GM12878 (cell line): ENCODE results near the gene NAALADL2. TPM values are rescaled to one million over a fixed set of nuclear protein-coding genes. Genes with fewer than 3 reads are reported as not detected.
A peak's percentile ranks its signal among the peaks of the same experiment; 100 is the strongest.

ENCODE experiments used
- BACH1 ChIP-seq: fragments of 450-650 bp; IDR thresholded peaks from 2 replicates; pipeline ENCODE4 v1.6.1; 2017; ENCODE audit warnings: mild to moderate bottlenecking, borderline replicate concordance
- CUX1 ChIP-seq: IDR thresholded peaks from 2 replicates; pipeline ENCODE4 v1.6.1; 2012; ENCODE audit warnings: improper control_type of control experiment, low read depth, low read length; ENCODE audit not compliant: insufficient replicate concordance
- GATAD2B ChIP-seq: fragments of 450-650 bp; conservative IDR thresholded peaks from 2 replicates; pipeline ENCODE4 v1.6.1; 2017; ENCODE audit warnings: low read depth, mild to moderate bottlenecking, moderate library complexity
- IKZF2 ChIP-seq, 2 experiments: fragments of 450-650 bp; IDR thresholded peaks; 2 replicates each; pipeline ENCODE4 v1.6.1; 2017; ENCODE audit warnings: mild to moderate bottlenecking in 2 of 2, moderate library complexity in 2 of 2
- MXI1 ChIP-seq: fragments of 150-350 bp; IDR thresholded peaks from 2 replicates; pipeline ENCODE4 v1.6.1; 2011; ENCODE audit warnings: low read depth, mild to moderate bottlenecking, inconsistent platforms, low read length, improper control_type of control experiment
- NFYA ChIP-seq: IDR thresholded peaks from 2 replicates; pipeline ENCODE4 v1.6.1; 2011; ENCODE audit warnings: low read depth, mild to moderate bottlenecking, low read length, improper control_type of control experiment, borderline replicate concordance
- SMAD5 ChIP-seq: IDR thresholded peaks from 2 replicates; pipeline ENCODE4 v1.6.1; 2016; ENCODE audit warnings: antibody characterized with exemption, low read depth
- SUZ12 ChIP-seq: fragments of 200-600 bp; sonication (generic); IDR thresholded peaks from one replicate; pipeline ENCODE4 v1.6.1; 2018; ENCODE audit warnings: antibody characterized with exemption, mild to moderate bottlenecking; ENCODE audit not compliant: unreplicated experiment
- polyA plus RNA-seq, 11 experiments: library from polyadenylated mRNA; depleted of rRNA in 4 of 11; unstranded in 6 of 11; stranded (reverse) in 5 of 11; fragments of >200 nt; fragmentation: Nextera tagmentation in 4 of 11; fragmentation: Illumina TruSeq in 1 of 11; extraction: Ambion mirVana in 4 of 11; extraction: Trizol in 1 of 11; gene quantifications; 1 replicate in 1 of 11; 2 replicates in 10 of 11; pipeline versions ENCODE4 v1.2.1 to v1.2.3, GENCODE V29; 2011 to 2016; ENCODE audit warnings: inconsistent platforms in 2 of 11, missing spikeins in 2 of 11, low read depth in 1 of 11
- total RNA-seq, 4 experiments: library from RNA; depleted of rRNA in 3 of 4; stranded (reverse); fragments of >200 nt in 3 of 4; fragmentation: Illumina TruSeq in 1 of 4; extraction: Trizol in 1 of 4; gene quantifications; 2 replicates each; pipeline versions ENCODE4 v1.2.1 to v1.2.3, GENCODE V29; 2013 to 2021

The NAALADL2 gene
- total and polyA plus RNA-seq, 10 of the 15 experiments (the other 5 are each of a cell fraction or from before 2014, with no cell fraction given), result 0.06 to 10.8 (median 0.46) TPM

GRCh38 chr3:175258763-175259162 is 399.6 kb downstream of the NAALADL2 start (continued):
- TF ChIP-seq CUX1, result no peak
- no peak for TF ChIP-seq IKZF2 (IDR thresholded peaks at IDR 0.05)
- TF ChIP-seq SUZ12, result no peak
- TF ChIP-seq NFYA, result no peak
- peak; percentile 57; the same call in 1 of the 2 replicates for TF ChIP-seq SMAD5
- no peak for TF ChIP-seq GATAD2B
- no peak for TF ChIP-seq BACH1
- TF ChIP-seq MXI1, result no peak
